ENCODE data around the gene ZNF438. TPM values are rescaled to one million over a fixed set of nuclear protein-coding genes. Genes with fewer than 3 reads are reported as not detected.

The ZNF438 gene
- total RNA-seq, 4 donors from 2014 or later = 2.9 to 9.3 (median 5.9) TPM

DNA sequence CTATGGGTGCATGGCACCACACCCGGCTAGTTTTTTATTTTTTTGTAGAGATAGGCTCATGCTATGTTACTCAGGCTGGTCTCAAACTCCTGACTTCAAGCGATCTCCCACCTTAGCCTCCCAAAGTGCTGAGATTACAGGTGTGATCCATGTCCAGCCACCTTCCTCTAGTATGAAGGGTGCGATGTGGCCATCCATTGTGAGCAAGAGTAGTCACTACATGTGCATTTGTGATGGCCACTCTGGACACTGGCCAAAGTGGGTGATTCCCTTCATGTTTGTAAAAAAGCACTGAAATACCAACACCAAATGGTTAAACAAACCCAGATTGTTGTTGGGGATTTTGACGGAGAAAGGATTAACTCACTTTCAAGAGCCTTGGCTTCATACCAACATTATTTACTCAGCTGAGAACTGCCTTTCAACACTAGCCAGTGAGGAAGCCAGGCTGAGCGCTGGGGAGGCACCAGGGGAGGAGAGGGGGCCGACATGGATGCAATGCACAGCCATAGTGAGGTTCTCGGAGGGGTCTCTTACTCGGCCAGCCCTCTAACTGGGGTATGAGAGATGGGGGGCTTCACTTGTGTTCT is 204.0 kb downstream of the ZNF438 start:
- Histone ChIP-seq H3K36me3 (no peaks in the 10 kb centered on the region), H3K9me3 (no peaks in the 10 kb centered on the region), H3K27me3 (peaks cover 0 to 5% (median 0%) of the 10 kb centered on the region in 4 donors), H3K4me3 (no peak overlapping the region), H3K27ac (no peak overlapping the region), H3K4me1 (peaks cover 0 to 19% (median 0%) of the 10 kb centered on the region in 3 donors)
- TF ChIP-seq POLR2A (IDR thresholded peaks at IDR 0.05) = no peak
- TF ChIP-seq, protein P1, sequence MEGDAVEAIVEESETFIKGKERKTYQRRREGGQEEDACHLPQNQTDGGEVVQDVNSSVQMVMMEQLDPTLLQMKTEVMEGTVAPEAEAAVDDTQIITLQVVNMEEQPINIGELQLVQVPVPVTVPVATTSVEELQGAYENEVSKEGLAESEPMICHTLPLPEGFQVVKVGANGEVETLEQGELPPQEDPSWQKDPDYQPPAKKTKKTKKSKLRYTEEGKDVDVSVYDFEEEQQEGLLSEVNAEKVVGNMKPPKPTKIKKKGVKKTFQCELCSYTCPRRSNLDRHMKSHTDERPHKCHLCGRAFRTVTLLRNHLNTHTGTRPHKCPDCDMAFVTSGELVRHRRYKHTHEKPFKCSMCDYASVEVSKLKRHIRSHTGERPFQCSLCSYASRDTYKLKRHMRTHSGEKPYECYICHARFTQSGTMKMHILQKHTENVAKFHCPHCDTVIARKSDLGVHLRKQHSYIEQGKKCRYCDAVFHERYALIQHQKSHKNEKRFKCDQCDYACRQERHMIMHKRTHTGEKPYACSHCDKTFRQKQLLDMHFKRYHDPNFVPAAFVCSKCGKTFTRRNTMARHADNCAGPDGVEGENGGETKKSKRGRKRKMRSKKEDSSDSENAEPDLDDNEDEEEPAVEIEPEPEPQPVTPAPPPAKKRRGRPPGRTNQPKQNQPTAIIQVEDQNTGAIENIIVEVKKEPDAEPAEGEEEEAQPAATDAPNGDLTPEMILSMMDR (IDR thresholded peaks at IDR 0.05) = no peak
- DNase-seq = no peak
- intact Hi-C loops (cut with DNase I) = no loop called here
- 36 to 40% methylated on average over 8 of the region's 8 CpGs for WGBS, 2 donors

DNA sequence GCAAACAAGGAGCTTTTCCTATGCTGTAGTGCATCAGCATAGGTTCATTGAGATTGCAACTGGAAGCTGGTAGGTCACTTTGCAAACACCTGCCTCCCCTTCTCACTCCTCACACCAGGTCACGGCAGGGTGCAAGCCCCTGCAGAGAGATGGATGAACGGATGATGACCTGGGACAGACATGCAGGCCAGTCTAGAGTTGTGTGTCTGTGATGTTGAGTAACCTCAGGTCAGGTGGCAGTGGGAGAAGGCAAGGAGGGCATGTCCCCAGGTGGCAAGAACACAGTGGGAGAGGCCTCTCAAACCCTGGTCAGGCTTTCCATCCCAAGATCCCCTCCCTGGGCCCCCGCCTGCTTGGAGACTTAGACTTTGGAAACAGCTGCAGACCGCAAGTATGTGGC is 205.0 kb downstream of the ZNF438 start:
- H3K27ac ChIP-seq = no peak overlapping the region
- TF ChIP-seq, protein P1 (IDR thresholded peaks at IDR 0.05) = no peak
- TF ChIP-seq POLR2A (IDR thresholded peaks at IDR 0.05) = no peak
- no peak for DNase-seq
- no peaks in the 10 kb centered on the region for H3K9me3 ChIP-seq
- H3K36me3 ChIP-seq = no peaks in the 10 kb centered on the region
- H3K4me3 ChIP-seq = no peak overlapping the region
- peaks cover 0 to 13% (median 0%) of the 10 kb centered on the region in 4 donors for H3K27me3 ChIP-seq
- intact Hi-C loops (cut with DNase I) = no loop called here
- WGBS, 2 donors = 76 to 84% methylated on average over 4 of the region's 4 CpGs
- peaks cover 0 to 26% (median 0%) of the 10 kb centered on the region in 3 donors for H3K4me1 ChIP-seq

DNA sequence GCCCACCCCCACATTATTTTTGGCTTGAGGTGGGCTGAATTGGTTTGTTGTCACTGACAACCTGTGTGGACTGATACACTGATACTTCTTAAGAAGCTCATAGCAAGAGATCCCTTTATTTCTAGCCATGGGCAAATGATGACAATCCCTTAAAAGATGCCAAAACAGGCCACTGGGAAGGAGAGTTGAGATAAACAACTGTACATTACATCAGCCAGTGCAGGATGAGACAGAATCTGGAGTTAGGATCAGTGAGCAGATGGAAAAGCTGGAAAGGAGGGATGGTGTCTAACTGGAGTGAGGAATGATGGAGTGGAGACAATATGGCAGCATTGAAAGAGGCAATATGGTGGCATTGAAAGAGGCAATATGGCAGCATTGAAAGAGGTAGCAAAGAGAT is 206.2 kb downstream of the ZNF438 start:
- H3K4me3 ChIP-seq = no peak overlapping the region
- intact Hi-C loops (cut with DNase I) = no loop called here
- H3K9me3 ChIP-seq = no peaks in the 10 kb centered on the region
- TF ChIP-seq, protein P1 (IDR thresholded peaks at IDR 0.05) = no peak
- no peak for TF ChIP-seq POLR2A (IDR thresholded peaks at IDR 0.05)
- H3K27ac ChIP-seq = no peak overlapping the region
- peaks cover 0 to 28% (median 4%) of the 10 kb centered on the region in 3 donors for H3K4me1 ChIP-seq
- H3K36me3 ChIP-seq = no peaks in the 10 kb centered on the region
- H3K27me3 ChIP-seq = peaks cover 0 to 19% (median 0%) of the 10 kb centered on the region in 4 donors
- DNase-seq = no peak

DNA sequence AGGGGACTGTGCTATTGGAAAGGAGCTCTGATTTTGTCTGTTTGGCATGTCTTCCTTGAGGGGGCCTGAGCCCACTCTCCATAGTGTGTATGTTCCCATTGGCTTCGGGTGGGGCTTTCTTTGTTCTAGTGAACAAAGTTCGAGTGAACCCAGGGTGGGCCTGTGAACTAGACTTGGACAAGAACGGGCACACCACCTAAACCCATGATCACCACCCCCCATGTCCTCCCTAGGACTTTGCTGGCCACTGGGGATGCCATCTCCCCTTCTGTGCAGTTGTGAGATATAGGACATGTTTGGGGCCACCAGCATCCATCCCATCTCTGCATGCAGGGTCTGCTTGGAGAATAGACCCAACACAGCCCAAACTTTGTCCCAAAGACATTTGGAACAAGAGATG is 206.6 kb downstream of the ZNF438 start:
- intact Hi-C loops (cut with DNase I) = no loop called here

DNA sequence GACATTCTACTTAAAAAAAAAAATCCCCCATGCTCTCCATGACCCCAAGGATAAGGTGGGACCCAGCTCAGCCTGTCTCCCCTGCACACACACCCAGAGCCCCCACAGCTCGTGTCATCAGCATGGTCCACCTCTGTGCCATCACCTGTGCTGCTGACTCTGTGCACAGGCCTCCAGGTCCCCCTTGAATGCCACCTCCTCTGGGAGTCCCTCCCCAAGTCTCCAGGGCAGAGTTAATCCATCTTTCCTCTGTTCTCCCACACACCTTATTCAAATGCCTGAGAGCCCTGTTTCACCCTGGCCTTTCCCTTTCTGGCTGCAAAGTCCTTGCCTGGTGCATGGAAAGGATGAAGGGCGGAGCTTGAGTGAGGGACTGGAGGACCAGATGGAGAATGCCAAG is 208.0 kb downstream of the ZNF438 start:
- TF ChIP-seq, protein P1 (IDR thresholded peaks at IDR 0.05) = no peak
- TF ChIP-seq POLR2A (IDR thresholded peaks at IDR 0.05) = no peak
- H3K27me3 ChIP-seq = peaks cover 0 to 31% (median 0%) of the 10 kb centered on the region in 4 donors
- no peaks in the 10 kb centered on the region for H3K9me3 ChIP-seq
- intact Hi-C loops (cut with DNase I) = no loop called here
- WGBS, 2 donors = 67 to 85% methylated on average over 1 to 2 of the region's 2 CpGs
- no peak for DNase-seq
- no peaks in the 10 kb centered on the region for H3K36me3 ChIP-seq
- peaks cover 6 to 45% (median 18%) of the 10 kb centered on the region in 3 donors for H3K4me1 ChIP-seq
- no peak overlapping the region for H3K4me3 ChIP-seq
- no peak overlapping the region for H3K27ac ChIP-seq

More for the DNA sequence above, 206.6 kb downstream of the ZNF438 start:
- H3K27me3 ChIP-seq = peaks cover 0 to 21% (median 0%) of the 10 kb centered on the region in 4 donors
- no peaks in the 10 kb centered on the region for H3K9me3 ChIP-seq
- TF ChIP-seq, protein P1 (IDR thresholded peaks at IDR 0.05) = no peak
- no peak for TF ChIP-seq POLR2A (IDR thresholded peaks at IDR 0.05)
- H3K27ac ChIP-seq = no peak overlapping the region
- no peak overlapping the region for H3K4me3 ChIP-seq
- DNase-seq = no peak
- no peaks in the 10 kb centered on the region for H3K36me3 ChIP-seq
- WGBS, 2 donors = 72 to 100% methylated on average over 3 of the region's 3 CpGs
- peaks cover 0 to 32% (median 7%) of the 10 kb centered on the region in 3 donors for H3K4me1 ChIP-seq
